Esophagus (tissue), 2 donors: ENCODE measurements around the gene SPAG5. TPM values are rescaled to one million over a fixed set of nuclear protein-coding genes. Genes with fewer than 3 reads are reported as not detected.
A peak's percentile ranks its signal among the peaks of the same experiment; 100 is the strongest.

ENCODE experiments used
- H3K27ac ChIP-seq, 2 donors: one replicate each; pipeline ENCODE4 v1.5.1; 2013; ENCODE audit warnings: low read depth in 2 of 2, mild to moderate bottlenecking in 2 of 2, inconsistent platforms in 1 of 2, low read length in 1 of 2, moderate library complexity in 1 of 2
- H3K27me3 ChIP-seq, 2 donors: one replicate each; pipeline ENCODE4 v1.6.1; 2013; ENCODE audit warnings: low read length in 2 of 2, control low read depth in 1 of 2, mild to moderate bottlenecking in 1 of 2; ENCODE audit not compliant: insufficient read depth in 2 of 2, control insufficient read depth in 1 of 2
- H3K36me3 ChIP-seq, 2 donors: one replicate each; pipeline ENCODE4 v1.6.1; 2013; ENCODE audit warnings: low read length in 1 of 2; ENCODE audit not compliant: control insufficient read depth in 2 of 2, insufficient read depth in 2 of 2
- H3K4me1 ChIP-seq, 2 donors: one replicate each; pipeline ENCODE4 v1.6.1; 2013; ENCODE audit warnings: low read length in 1 of 2; ENCODE audit not compliant: control insufficient read depth in 2 of 2, insufficient read depth in 2 of 2
- H3K4me3 ChIP-seq, 2 donors: one replicate each; pipeline ENCODE4 v1.5.1; 2013; ENCODE audit warnings: low read length in 2 of 2, mild to moderate bottlenecking in 2 of 2, low read depth in 1 of 2, moderate library complexity in 1 of 2
- H3K9me3 ChIP-seq, 2 donors: one replicate each; pipeline ENCODE4 v1.6.1; 2013; ENCODE audit warnings: mild to moderate bottlenecking in 2 of 2, low read depth in 1 of 2, low read length in 1 of 2, moderate library complexity in 1 of 2; ENCODE audit not compliant: control insufficient read depth in 2 of 2, insufficient read depth in 1 of 2
- WGBS, 2 donors: extraction: QIAGEN DNeasy Blood & Tissue Kit; methylation state at CpG; one replicate each; pipeline ENCODE4 v1.1.7; 2013; 5-methylcytosine and 5-hydroxymethylcytosine counted together
- polyA plus RNA-seq, 2 donors: library from polyadenylated mRNA; stranded (reverse); fragments of 200-250 nt; gene quantifications; one replicate each; pipeline ENCODE4 v1.2.3, GENCODE V29; 2013
- donor health status: healthy with polysubstance abuse.
- donor health status: Bipolar disorder and iron deficiency.

The SPAG5 gene
- polyA plus RNA-seq, 2 donors: 11.6 to 19.7 TPM

DNA sequence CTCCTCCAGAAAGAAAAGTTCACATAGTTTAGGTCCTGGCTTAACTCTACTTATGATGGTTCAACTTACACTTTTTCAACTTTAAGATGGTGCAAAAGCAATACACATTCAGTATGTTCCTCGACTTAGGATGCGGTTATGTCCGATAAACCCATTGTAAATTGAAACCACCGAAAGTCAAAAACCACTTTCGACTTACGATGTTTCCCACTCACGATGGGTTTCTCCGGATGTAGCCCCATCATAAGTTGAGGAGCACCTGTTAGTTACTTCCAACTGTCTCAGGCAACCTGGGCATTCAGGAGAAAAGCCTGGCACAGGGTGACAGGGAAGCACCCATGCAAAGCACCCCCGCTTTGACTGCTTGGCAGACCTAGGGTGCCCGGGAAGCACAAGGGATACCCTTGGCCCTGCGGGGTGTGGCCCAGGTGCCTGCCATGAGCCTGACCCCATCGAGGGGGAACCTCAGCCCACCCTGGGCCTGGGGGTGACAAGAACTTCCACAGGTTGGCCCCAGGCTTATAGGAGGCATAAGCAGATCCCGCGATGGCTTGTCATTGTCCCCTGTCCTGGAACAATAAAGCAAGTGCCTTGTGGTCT, 60.4 kb downstream of the SPAG5 start:
- H3K4me1 ChIP-seq: peaks cover 0 to 11% of the 10 kb centered on the region in 2 donors
- no peaks in the 10 kb centered on the region for H3K27me3 ChIP-seq
- no peak overlapping the region for H3K27ac ChIP-seq
- H3K36me3 ChIP-seq: peaks cover 0 to 3% of the 10 kb centered on the region in 2 donors
- H3K4me3 ChIP-seq: no peak overlapping the region
- WGBS, 2 donors: 87 to 90% methylated on average over 14 of the region's 14 CpGs
- no peaks in the 10 kb centered on the region for H3K9me3 ChIP-seq

DNA sequence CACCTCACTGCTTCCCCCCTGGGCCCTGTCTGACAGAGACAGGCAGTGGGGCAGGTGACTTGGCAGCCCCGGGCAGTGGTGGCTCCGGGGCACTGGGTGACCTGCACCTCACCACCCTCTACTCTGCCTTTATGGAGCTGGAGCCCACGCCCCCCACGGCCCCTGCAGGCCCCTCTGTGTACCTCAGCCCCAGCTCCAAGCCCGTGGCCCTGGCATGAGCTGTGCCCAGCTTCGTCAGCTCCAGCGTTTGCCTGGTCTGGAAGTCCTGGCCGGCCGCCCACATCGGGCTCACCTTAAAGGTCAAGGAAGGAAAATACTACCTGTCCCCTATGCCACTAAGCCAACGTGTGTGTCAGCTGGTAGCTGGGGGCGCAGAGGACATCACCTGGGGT, 61.6 kb downstream of the SPAG5 start:
- whole genome bisulfite sequencing, 2 donors: 66 to 76% methylated on average over 12 of the region's 12 CpGs

DNA sequence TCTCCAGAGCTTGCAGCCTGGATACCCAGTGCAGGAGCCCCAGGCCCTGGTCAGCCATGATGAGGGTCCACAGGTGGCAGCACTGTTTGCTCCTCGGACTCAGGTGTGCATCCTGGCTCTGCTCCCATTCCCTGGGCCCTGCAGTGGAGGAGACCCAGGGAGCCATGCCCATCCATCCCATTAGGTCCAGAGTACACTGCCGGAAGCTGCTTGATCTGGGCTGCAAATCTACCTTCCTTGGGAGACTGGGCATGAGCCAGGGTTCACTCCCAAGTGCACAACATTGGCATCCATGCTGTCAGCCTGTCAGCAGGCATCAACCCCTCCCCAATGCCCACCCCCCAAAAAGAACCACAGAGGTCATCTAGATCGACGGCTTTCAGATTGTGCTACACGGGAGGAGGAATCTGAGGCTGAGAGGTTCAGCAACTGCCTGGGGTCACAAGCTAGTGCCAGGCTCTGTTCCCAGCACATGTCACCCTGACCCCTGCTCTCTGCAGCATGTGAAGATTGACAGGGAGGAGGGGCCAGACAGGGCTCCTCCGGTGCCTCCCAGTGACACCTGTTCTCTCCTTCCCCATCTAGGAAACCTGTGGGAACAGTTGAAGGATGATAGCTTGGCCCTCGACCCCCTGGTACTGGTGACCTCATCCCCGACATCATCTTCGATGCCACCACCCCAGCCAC, 62.1 kb downstream of the SPAG5 start:
- H3K36me3 ChIP-seq: peaks cover 0 to 3% of the 10 kb centered on the region in 2 donors
- no peak overlapping the region for H3K4me3 ChIP-seq
- no peaks in the 10 kb centered on the region for H3K9me3 ChIP-seq
- H3K4me1 ChIP-seq: peaks cover 0 to 24% of the 10 kb centered on the region in 2 donors
- H3K27ac ChIP-seq: no peak overlapping the region
- no peaks in the 10 kb centered on the region for H3K27me3 ChIP-seq
- WGBS, 2 donors: 52 to 70% methylated on average over 9 of the region's 9 CpGs

More for the DNA sequence above, 61.6 kb downstream of the SPAG5 start:
- no peak overlapping the region for H3K27ac ChIP-seq
- H3K4me1 ChIP-seq: peaks cover 0 to 22% of the 10 kb centered on the region in 2 donors
- H3K9me3 ChIP-seq: no peaks in the 10 kb centered on the region
- no peak overlapping the region for H3K4me3 ChIP-seq
- peaks cover 0 to 3% of the 10 kb centered on the region in 2 donors for H3K36me3 ChIP-seq
- H3K27me3 ChIP-seq: no peaks in the 10 kb centered on the region

DNA sequence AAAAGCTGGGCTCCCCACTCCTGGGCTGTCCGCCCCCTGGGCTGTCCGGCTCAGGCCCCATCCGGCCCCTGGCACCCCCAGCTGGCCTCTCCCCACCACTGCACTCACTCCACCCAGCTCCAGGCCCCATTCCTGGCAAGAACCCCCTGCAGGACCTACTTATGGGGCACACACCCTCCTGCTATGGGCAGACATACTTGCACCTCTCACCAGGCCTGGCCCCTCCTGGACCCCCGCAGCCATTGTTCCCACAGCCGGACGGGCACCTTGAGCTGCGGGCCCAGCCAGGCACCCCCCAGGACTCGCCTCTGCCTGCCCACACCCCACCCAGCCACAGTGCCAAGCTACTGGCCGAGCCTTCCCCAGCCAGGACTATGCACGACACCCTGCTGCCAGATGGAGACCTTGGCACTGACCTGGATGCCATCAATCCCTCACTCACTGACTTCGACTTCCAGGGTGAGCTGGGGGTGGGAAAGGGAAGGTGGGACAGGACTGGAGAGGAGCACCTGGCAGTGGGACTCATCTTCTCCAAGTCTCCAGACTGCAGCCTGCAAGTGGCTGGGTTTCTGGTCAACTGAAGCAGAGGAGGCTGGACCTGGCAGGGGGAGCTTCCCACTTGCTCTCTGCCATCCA, 64.0 kb downstream of the SPAG5 start:
- H3K27me3 ChIP-seq: no peaks in the 10 kb centered on the region
- H3K4me3 ChIP-seq: no peak overlapping the region
- H3K27ac ChIP-seq: no peak overlapping the region
- peaks cover 0 to 24% of the 10 kb centered on the region in 2 donors for H3K4me1 ChIP-seq
- 73 to 82% methylated on average over 11 of the region's 11 CpGs for WGBS, 2 donors
- H3K9me3 ChIP-seq: no peaks in the 10 kb centered on the region
- H3K36me3 ChIP-seq: peaks cover 0 to 4% of the 10 kb centered on the region in 2 donors

DNA sequence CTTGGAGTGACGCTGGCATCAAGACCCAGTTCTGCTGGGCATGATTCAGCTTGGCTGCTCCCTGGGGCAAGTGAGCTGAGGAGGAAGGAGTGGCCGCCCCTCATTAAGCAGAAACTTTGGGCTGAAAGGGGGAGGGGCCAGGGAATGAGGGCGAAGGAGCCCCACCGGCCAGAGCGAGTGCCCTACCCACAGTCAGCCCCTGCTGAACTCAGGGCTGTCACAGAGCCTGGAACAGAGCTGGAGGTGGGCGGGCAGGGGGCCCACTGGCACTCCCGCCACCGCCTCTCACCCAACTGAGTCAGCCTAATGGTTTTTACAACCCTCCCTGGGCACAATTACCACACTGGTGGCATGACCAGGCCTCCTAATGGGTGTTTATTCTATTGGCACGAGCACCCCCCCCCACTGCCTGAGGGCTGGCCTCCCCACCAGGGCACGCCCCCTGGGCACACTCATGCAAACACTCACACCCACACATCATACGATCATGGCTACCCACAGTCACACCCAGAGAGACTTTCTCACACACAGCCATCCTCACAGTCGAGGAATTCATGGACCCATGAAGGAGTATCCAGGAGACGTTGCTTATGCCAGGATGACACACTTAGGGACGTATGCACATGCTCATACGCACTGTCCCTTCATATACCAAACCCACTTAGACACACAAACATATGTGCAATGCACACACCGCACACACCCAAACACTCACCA, 65.6 kb downstream of the SPAG5 start:
- Histone ChIP-seq H3K27me3 (no peaks in the 10 kb centered on the region), H3K9me3 (no peaks in the 10 kb centered on the region), H3K4me3 (peak overlapping the region in 1 of 2 donors; percentile 5), H3K36me3 (peaks cover 0 to 4% of the 10 kb centered on the region in 2 donors), H3K4me1 (peaks cover 0 to 34% of the 10 kb centered on the region in 2 donors), H3K27ac (peak overlapping the region; percentile 67 to 85)
- WGBS, 2 donors: 49 to 59% methylated on average over 16 of the region's 16 CpGs

DNA sequence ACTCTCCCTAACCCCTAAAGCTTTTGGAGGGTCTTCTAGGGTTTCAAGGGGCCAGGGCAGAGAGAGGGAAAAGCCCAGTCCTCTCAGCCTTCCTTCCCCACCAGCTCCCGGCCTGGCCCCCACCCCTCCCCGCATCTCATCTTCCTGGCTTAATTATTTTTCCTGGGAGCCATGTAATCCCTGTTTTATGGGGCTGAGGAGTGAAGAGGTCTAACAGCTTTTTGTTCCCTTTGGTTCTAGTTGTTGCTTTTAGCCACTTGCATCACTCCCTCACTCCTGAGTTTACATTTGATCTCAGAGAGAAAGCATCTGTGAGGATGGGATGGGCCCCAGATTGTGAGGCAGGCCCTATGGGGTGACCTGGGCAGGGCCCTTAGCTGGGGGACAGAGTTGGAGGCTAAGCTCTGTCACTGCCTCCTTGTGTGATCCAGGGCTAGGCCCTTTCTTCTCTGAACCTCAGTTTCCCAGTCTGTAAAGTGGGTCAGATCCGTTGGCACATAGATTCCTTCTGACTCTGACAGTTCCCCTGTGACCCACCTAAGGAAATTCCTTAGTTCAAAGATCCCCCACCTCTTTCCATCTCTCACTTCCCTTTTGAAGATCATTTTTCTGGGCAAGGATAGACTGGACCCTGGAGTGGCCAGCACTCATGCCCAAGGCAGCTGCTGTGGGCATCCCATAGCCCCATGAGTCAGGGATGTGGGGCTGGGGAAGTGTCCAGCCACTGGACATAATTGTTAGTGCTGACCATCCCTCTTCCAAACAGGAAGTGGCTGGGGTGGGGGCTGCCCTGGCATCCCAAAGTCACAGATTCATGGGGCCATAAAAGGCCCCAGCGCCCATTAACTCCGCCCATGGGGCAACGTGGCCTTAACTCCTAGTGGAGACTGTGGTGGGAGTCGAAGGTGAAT, 66.5 kb downstream of the SPAG5 start:
- peaks cover 0 to 4% of the 10 kb centered on the region in 2 donors for H3K36me3 ChIP-seq
- peaks cover 0 to 40% of the 10 kb centered on the region in 2 donors for H3K4me1 ChIP-seq
- no peak overlapping the region for H3K4me3 ChIP-seq
- no peaks in the 10 kb centered on the region for H3K27me3 ChIP-seq
- WGBS, 2 donors: 65% methylated on average over 7 of the region's 7 CpGs
- peak overlapping the region; percentile 67 to 85 for H3K27ac ChIP-seq
- H3K9me3 ChIP-seq: no peaks in the 10 kb centered on the region

DNA sequence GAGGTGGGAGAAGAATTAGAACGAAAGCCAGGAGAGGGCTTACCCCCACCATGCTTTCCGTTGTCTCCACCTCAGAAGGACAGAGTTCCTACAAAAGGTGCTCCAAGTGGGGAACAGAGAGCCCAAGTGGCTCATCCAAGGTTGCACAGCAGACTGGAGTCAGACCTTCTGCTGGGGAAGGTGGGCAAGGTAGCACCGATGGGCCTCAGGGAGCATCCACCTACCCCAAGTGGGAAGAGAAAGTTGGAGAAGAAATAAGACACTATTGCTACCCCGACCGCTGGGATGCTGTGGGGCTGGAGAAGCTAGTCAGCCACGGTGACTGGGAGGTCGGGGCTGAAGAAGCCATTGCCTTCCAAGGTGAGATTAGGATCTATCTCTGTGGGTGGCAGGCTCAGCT, 67.9 kb downstream of the SPAG5 start:
- WGBS, 2 donors: 69 to 72% methylated on average over 7 of the region's 7 CpGs

DNA sequence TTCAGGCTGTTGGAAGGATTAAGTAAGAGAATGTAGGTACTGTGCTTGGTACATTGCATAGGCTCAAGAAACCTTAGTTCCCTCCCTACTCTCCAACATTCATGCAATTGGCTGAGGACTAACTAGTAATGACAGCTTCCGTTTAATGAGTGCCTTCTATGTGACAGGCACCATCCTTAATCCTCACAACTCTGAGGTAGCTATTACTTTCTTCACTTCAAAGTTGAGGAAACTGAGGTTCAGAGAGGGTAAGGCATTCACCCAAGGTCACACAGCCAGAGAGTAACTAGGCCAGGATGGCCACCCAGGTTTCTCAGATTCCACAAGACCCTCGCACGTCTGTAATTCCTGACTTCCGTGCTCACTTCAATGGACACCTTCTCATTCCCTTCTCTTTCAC, 68.6 kb downstream of the SPAG5 start:
- Histone ChIP-seq H3K9me3 (no peaks in the 10 kb centered on the region), H3K27ac (no peak overlapping the region), H3K4me3 (no peak overlapping the region), H3K36me3 (peaks cover 0 to 4% of the 10 kb centered on the region in 2 donors), H3K4me1 (peaks cover 5 to 58% of the 10 kb centered on the region in 2 donors), H3K27me3 (no peaks in the 10 kb centered on the region)
- WGBS, 2 donors: 86 to 90% methylated on average over 4 of the region's 4 CpGs

More for the DNA sequence above, 67.9 kb downstream of the SPAG5 start:
- Histone ChIP-seq H3K4me1 (peaks cover 5 to 52% of the 10 kb centered on the region in 2 donors), H3K36me3 (peaks cover 0 to 4% of the 10 kb centered on the region in 2 donors), H3K27me3 (no peaks in the 10 kb centered on the region), H3K9me3 (no peaks in the 10 kb centered on the region), H3K4me3 (no peak overlapping the region), H3K27ac (no peak overlapping the region)
